ENCODE measurements around the gene ARID1B. TPM values are rescaled to one million over a fixed set of nuclear protein-coding genes. Genes with fewer than 3 reads are reported as not detected.

ARID1B gene
- total RNA-seq, 1 donor from 2014 or later, result 43.4 TPM

GRCh38 chr6:156867121-156867520, 89.9 kb downstream of the ARID1B start:
- Histone ChIP-seq H3K4me3 (no peak overlapping the region), H3K36me3 (no peaks in the 10 kb centered on the region), H3K27me3 (ENCODE audit: low read depth) (no peaks in the 10 kb centered on the region), H3K9me3 (replicated peaks) (peaks cover 6% of the 10 kb centered on the region), H3K27ac (replicated peaks) (no peak overlapping the region), H3K4me1 (peaks cover 61% of the 10 kb centered on the region)
- intact Hi-C loops (cut with micrococcal nuclease), result no loop called here
- no peak for DNase-seq
- TF ChIP-seq CTCF (IDR thresholded peaks at IDR 0.05; ENCODE audit: borderline replicate concordance), result no peak

GRCh38 chr6:156868385-156868784, 91.2 kb downstream of the ARID1B start:
- no peak overlapping the region for H3K27ac ChIP-seq (replicated peaks)
- H3K36me3 ChIP-seq, result no peaks in the 10 kb centered on the region
- no peak for TF ChIP-seq CTCF (IDR thresholded peaks at IDR 0.05; ENCODE audit: borderline replicate concordance)
- H3K27me3 ChIP-seq (ENCODE audit: low read depth), result no peaks in the 10 kb centered on the region
- no peak for DNase-seq
- H3K9me3 ChIP-seq (replicated peaks), result peaks cover 6% of the 10 kb centered on the region
- intact Hi-C loops (cut with micrococcal nuclease), result no loop called here
- no peak overlapping the region for H3K4me3 ChIP-seq
- H3K4me1 ChIP-seq, result peaks cover 53% of the 10 kb centered on the region

GRCh38 chr6:156869980-156870398, 92.8 kb downstream of the ARID1B start:
- no peak for DNase-seq
- Histone ChIP-seq H3K4me1 (peaks cover 69% of the 10 kb centered on the region), H3K36me3 (no peaks in the 10 kb centered on the region), H3K9me3 (replicated peaks) (peaks cover under 1% of the 10 kb centered on the region), H3K27me3 (ENCODE audit: low read depth) (no peaks in the 10 kb centered on the region), H3K27ac (replicated peaks) (no peak overlapping the region), H3K4me3 (no peak overlapping the region)
- TF ChIP-seq CTCF (IDR thresholded peaks at IDR 0.05; ENCODE audit: borderline replicate concordance), result no peak
- intact Hi-C loops (cut with micrococcal nuclease), result no loop called here

GRCh38 chr6:156870924-156871539, 93.9 kb downstream of the ARID1B start:
- no peak for DNase-seq
- peaks cover 77% of the 10 kb centered on the region for H3K4me1 ChIP-seq
- no peaks in the 10 kb centered on the region for H3K27me3 ChIP-seq (ENCODE audit: low read depth)
- intact Hi-C loops (cut with micrococcal nuclease), result no loop called here
- H3K27ac ChIP-seq (replicated peaks), result no peak overlapping the region
- no peak for TF ChIP-seq CTCF (IDR thresholded peaks at IDR 0.05; ENCODE audit: borderline replicate concordance)
- no peaks in the 10 kb centered on the region for H3K36me3 ChIP-seq
- no peaks in the 10 kb centered on the region for H3K9me3 ChIP-seq (replicated peaks)
- H3K4me3 ChIP-seq, result no peak overlapping the region

GRCh38 chr6:156872903-156873302, 95.7 kb downstream of the ARID1B start:
- intact Hi-C loops (cut with micrococcal nuclease), result no loop called here
- peaks cover 77% of the 10 kb centered on the region for H3K4me1 ChIP-seq

More at GRCh38 chr6:156872903-156873302, 95.7 kb downstream of the ARID1B start:
- DNase-seq, result no peak
- H3K4me3 ChIP-seq, result no peak overlapping the region
- H3K36me3 ChIP-seq, result no peaks in the 10 kb centered on the region
- H3K9me3 ChIP-seq (replicated peaks), result no peaks in the 10 kb centered on the region
- H3K27ac ChIP-seq (replicated peaks), result no peak overlapping the region
- no peak for TF ChIP-seq CTCF (IDR thresholded peaks at IDR 0.05; ENCODE audit: borderline replicate concordance)
- H3K27me3 ChIP-seq (ENCODE audit: low read depth), result no peaks in the 10 kb centered on the region
